DOHH2 (cell line): ENCODE results near the gene ERMN.

ENCODE experiments used
- EZH2phosphoT487 ChIP-seq: fragments of 200-600 bp; sonication (generic); IDR thresholded peaks from 2 replicates; pipeline ENCODE4 v1.6.1; 2017; ENCODE audit warnings: borderline replicate concordance, mild to moderate bottlenecking, antibody characterized with exemption, low read length, moderate library complexity, mixed read lengths
- TF ChIP-seq, protein P1 (sequence below): fragments of 200-600 bp; sonication (generic); IDR thresholded peaks from one replicate; pipeline ENCODE4 v1.5.1; 2014; ENCODE audit warnings: antibody characterized with exemption, mild to moderate bottlenecking, low read depth, low read length; ENCODE audit not compliant: poor library complexity, severe bottlenecking

DNA sequence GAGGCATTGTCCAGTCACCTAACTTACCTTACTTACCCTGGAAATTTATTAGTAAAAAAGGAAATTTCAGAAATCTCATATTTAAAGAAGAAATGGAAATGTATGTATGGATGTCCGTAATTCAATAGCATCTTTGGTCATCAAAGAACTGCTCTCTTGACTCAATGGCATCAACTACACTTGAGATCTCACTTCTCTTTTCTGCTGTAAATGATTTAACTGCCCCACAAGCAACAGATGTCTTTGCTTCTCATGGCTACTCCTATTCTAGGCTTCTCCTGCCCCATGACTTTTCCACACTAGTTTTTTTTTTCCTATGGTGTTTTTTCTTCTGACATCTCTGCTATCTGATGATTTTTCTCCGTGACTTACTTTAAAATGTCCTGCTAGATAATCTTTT lies 34.0 kb upstream of the ERMN start:
- TF ChIP-seq, protein P1, sequence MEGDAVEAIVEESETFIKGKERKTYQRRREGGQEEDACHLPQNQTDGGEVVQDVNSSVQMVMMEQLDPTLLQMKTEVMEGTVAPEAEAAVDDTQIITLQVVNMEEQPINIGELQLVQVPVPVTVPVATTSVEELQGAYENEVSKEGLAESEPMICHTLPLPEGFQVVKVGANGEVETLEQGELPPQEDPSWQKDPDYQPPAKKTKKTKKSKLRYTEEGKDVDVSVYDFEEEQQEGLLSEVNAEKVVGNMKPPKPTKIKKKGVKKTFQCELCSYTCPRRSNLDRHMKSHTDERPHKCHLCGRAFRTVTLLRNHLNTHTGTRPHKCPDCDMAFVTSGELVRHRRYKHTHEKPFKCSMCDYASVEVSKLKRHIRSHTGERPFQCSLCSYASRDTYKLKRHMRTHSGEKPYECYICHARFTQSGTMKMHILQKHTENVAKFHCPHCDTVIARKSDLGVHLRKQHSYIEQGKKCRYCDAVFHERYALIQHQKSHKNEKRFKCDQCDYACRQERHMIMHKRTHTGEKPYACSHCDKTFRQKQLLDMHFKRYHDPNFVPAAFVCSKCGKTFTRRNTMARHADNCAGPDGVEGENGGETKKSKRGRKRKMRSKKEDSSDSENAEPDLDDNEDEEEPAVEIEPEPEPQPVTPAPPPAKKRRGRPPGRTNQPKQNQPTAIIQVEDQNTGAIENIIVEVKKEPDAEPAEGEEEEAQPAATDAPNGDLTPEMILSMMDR = no peak
- TF ChIP-seq EZH2phosphoT487 = no peak
